ENCODE data around the gene FMNL2. TPM values are rescaled to one million over a fixed set of nuclear protein-coding genes. Genes with fewer than 3 reads are reported as not detected.

The FMNL2 gene
- total and polyA plus RNA-seq, 2 experiments from 2014 or later: 16.5 to 45.4 TPM

GRCh38 chr2:152454371-152454770 lies 119.4 kb downstream of the FMNL2 start:
- Mint-ChIP-seq H3K36me3 (ENCODE audit: low read depth) (peaks cover 9% of the 10 kb centered on the region), H3K9me3 (no peaks in the 10 kb centered on the region; the same call in 2 of the 3 replicates), H3K4me1 (peaks cover 65% of the 10 kb centered on the region), H3K4me3 (no peak overlapping the region; the same call in 2 of the 3 replicates), H3K27me3 (ENCODE audit: insufficient read depth, low read depth, poor library complexity) (peaks cover 2% of the 10 kb centered on the region), H3K27ac (peak overlapping the region; percentile 31)
- H4K20me1 ChIP-seq (replicated peaks; ENCODE audit: insufficient read depth): no peaks in the 10 kb centered on the region; the same call in 1 of the 2 replicates
- peak overlapping the region; percentile 50 for H3K4me2 ChIP-seq
- peaks cover 81% of the 10 kb centered on the region for H3K79me2 ChIP-seq (replicated peaks; ENCODE audit: insufficient read depth)
- H3K27ac ChIP-seq (ENCODE audit: low read depth): peak overlapping the region; percentile 96
- DNase-seq (ENCODE audit: low spot score) (no peak), ATAC-seq (no peak)
- H3K4me3 ChIP-seq: no peak overlapping the region
- H2AFZ ChIP-seq: no peak overlapping the region
- no peaks in the 10 kb centered on the region for H3K27me3 ChIP-seq (ENCODE audit: insufficient read depth)
- TF ChIP-seq CREB1 (CRISPR knock-in tag; IDR thresholded peaks at IDR 0.05; ENCODE audit: low read depth): no peak
- TF ChIP-seq ZNF114 (CRISPR knock-in tag; IDR thresholded peaks at IDR 0.05): no peak
- TF ChIP-seq ZNF331 (CRISPR knock-in tag; IDR thresholded peaks at IDR 0.05; ENCODE audit: low read depth): no peak
- no peak for TF ChIP-seq ETS1 (IDR thresholded peaks at IDR 0.05)
- no peak for TF ChIP-seq EZH2phosphoT487 (IDR thresholded peaks at IDR 0.05; ENCODE audit: unreplicated experiment)
- TF ChIP-seq JUNB (IDR thresholded peaks at IDR 0.05; ENCODE audit: unreplicated experiment): no peak
- no peak for TF ChIP-seq ZNF462 (CRISPR knock-in tag; IDR thresholded peaks at IDR 0.05)
- TF ChIP-seq POLR2AphosphoS5 (IDR thresholded peaks at IDR 0.05; ENCODE audit: low read depth): no peak
- TF ChIP-seq REST (IDR thresholded peaks at IDR 0.05; ENCODE audit: unreplicated experiment): no peak
- no peak for TF ChIP-seq STAT1 (IDR thresholded peaks at IDR 0.05; ENCODE audit: unreplicated experiment)
- no peak for TF ChIP-seq NANOG (IDR thresholded peaks at IDR 0.05; ENCODE audit: borderline replicate concordance)
- TF ChIP-seq, protein P1, sequence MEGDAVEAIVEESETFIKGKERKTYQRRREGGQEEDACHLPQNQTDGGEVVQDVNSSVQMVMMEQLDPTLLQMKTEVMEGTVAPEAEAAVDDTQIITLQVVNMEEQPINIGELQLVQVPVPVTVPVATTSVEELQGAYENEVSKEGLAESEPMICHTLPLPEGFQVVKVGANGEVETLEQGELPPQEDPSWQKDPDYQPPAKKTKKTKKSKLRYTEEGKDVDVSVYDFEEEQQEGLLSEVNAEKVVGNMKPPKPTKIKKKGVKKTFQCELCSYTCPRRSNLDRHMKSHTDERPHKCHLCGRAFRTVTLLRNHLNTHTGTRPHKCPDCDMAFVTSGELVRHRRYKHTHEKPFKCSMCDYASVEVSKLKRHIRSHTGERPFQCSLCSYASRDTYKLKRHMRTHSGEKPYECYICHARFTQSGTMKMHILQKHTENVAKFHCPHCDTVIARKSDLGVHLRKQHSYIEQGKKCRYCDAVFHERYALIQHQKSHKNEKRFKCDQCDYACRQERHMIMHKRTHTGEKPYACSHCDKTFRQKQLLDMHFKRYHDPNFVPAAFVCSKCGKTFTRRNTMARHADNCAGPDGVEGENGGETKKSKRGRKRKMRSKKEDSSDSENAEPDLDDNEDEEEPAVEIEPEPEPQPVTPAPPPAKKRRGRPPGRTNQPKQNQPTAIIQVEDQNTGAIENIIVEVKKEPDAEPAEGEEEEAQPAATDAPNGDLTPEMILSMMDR (conservative IDR thresholded peaks at IDR 0.05; ENCODE audit: low read depth in 2 of 2): no peak
- no peak for TF ChIP-seq EZH2 (IDR thresholded peaks at IDR 0.05; ENCODE audit: low read depth, unreplicated experiment)
- H3K4me1 ChIP-seq (ENCODE audit: insufficient read depth): peaks cover 44% of the 10 kb centered on the region
- peaks cover 5% of the 10 kb centered on the region; the same call in 1 of the 2 replicates for H3F3A ChIP-seq (replicated peaks; ENCODE audit: low read depth)
- H3K9me2 ChIP-seq (ENCODE audit: insufficient read depth): peaks cover 10% of the 10 kb centered on the region; the same call in 1 of the 2 replicates
- no peaks in the 10 kb centered on the region for H3K36me3 ChIP-seq (ENCODE audit: insufficient read depth)
